ENCODE results near the gene COL25A1. TPM values are rescaled to one million over a fixed set of nuclear protein-coding genes. Genes with fewer than 3 reads are reported as not detected.

Gene COL25A1
- total RNA-seq, 1 donor from 2014 or later = 10.4 TPM

GRCh38 chr4:109296527-109296926 lies 5.9 kb downstream of the COL25A1 start:
- Mint-ChIP-seq H3K27me3 (ENCODE audit: low read depth, unreplicated experiment) (peaks cover 3% of the 10 kb centered on the region), H3K9me3 (ENCODE audit: unreplicated experiment) (no peaks in the 10 kb centered on the region), H3K27ac (ENCODE audit: unreplicated experiment) (no peak overlapping the region), H3K4me3 (ENCODE audit: unreplicated experiment) (no peak overlapping the region), H3K4me1 (ENCODE audit: low read depth, unreplicated experiment) (peaks cover 3% of the 10 kb centered on the region), H3K36me3 (ENCODE audit: low read depth, unreplicated experiment) (no peaks in the 10 kb centered on the region)
- H3K27ac ChIP-seq (ENCODE audit: low read depth, low read length) = no peak overlapping the region
- H4K20me1 ChIP-seq (ENCODE audit: insufficient read depth, low read length) = no peaks in the 10 kb centered on the region
- H3K27me3 ChIP-seq (ENCODE audit: insufficient read depth, low read length) = peaks cover 4% of the 10 kb centered on the region
- H3K79me2 ChIP-seq (ENCODE audit: insufficient read depth, low read length) = no peaks in the 10 kb centered on the region
- no peak overlapping the region for H3K9ac ChIP-seq (ENCODE audit: low read length)
- DNase-seq (ENCODE audit: low read depth) (peak; percentile 78), FAIRE-seq (no peak)
- H2AFZ ChIP-seq (ENCODE audit: low read depth, low read length) = no peak overlapping the region
- H3K4me3 ChIP-seq (ENCODE audit: insufficient read depth, low read depth, low read length) = no peak overlapping the region
- no peaks in the 10 kb centered on the region for H3K36me3 ChIP-seq (ENCODE audit: insufficient read depth, low read length)
- H3K4me2 ChIP-seq (ENCODE audit: low read length) = peak overlapping the region; percentile 6
- H3K4me1 ChIP-seq (ENCODE audit: insufficient read depth, low read length) = peaks cover 5% of the 10 kb centered on the region
- TF ChIP-seq CTCF (IDR thresholded peaks at IDR 0.05; ENCODE audit: insufficient read depth, low read depth, low read length) = no peak
- no peak for TF ChIP-seq EZH2 (IDR thresholded peaks at IDR 0.05; ENCODE audit: insufficient read depth, low read length)
- no peaks in the 10 kb centered on the region for H3K9me3 ChIP-seq (ENCODE audit: insufficient read depth, low read depth, low read length)

GRCh38 chr4:109295081-109295480 lies 7.4 kb downstream of the COL25A1 start:
- Histone ChIP-seq H2AFZ (ENCODE audit: low read depth, low read length) (no peak overlapping the region), H4K20me1 (ENCODE audit: insufficient read depth, low read length) (no peaks in the 10 kb centered on the region), H3K9ac (ENCODE audit: low read length) (no peak overlapping the region), H3K4me1 (ENCODE audit: insufficient read depth, low read length) (peaks cover 5% of the 10 kb centered on the region), H3K4me2 (ENCODE audit: low read length) (no peak overlapping the region), H3K79me2 (ENCODE audit: insufficient read depth, low read length) (no peaks in the 10 kb centered on the region), H3K4me3 (ENCODE audit: insufficient read depth, low read depth, low read length) (no peak overlapping the region), H3K36me3 (ENCODE audit: insufficient read depth, low read length) (no peaks in the 10 kb centered on the region), H3K27me3 (ENCODE audit: insufficient read depth, low read length) (no peaks in the 10 kb centered on the region), H3K9me3 (ENCODE audit: insufficient read depth, low read depth, low read length) (no peaks in the 10 kb centered on the region), H3K27ac (ENCODE audit: low read depth, low read length) (no peak overlapping the region)
- Mint-ChIP-seq H3K27ac (ENCODE audit: unreplicated experiment) (no peak overlapping the region), H3K36me3 (ENCODE audit: low read depth, unreplicated experiment) (no peaks in the 10 kb centered on the region), H3K4me1 (ENCODE audit: low read depth, unreplicated experiment) (peaks cover 3% of the 10 kb centered on the region), H3K9me3 (ENCODE audit: unreplicated experiment) (no peaks in the 10 kb centered on the region), H3K27me3 (ENCODE audit: low read depth, unreplicated experiment) (no peaks in the 10 kb centered on the region), H3K4me3 (ENCODE audit: unreplicated experiment) (no peak overlapping the region)
- TF ChIP-seq CTCF (IDR thresholded peaks at IDR 0.05; ENCODE audit: insufficient read depth, low read depth, low read length) (no peak), EZH2 (IDR thresholded peaks at IDR 0.05; ENCODE audit: insufficient read depth, low read length) (no peak)
- no peak for DNase-seq (ENCODE audit: low read depth)
- no peak for FAIRE-seq

- no peak overlapping the region for H3K9ac ChIP-seq (ENCODE audit: low read length)
Measured at GRCh38 chr4:109294468-109295020, 7.9 kb downstream of the COL25A1 start.

More at GRCh38 chr4:109294468-109295020, 7.9 kb downstream of the COL25A1 start:
- DNase-seq (ENCODE audit: low read depth) = peak; percentile 85
- Mint-ChIP-seq H3K4me3 (ENCODE audit: unreplicated experiment) (no peak overlapping the region), H3K27ac (ENCODE audit: unreplicated experiment) (no peak overlapping the region), H3K4me1 (ENCODE audit: low read depth, unreplicated experiment) (peaks cover 3% of the 10 kb centered on the region), H3K9me3 (ENCODE audit: unreplicated experiment) (no peaks in the 10 kb centered on the region), H3K36me3 (ENCODE audit: low read depth, unreplicated experiment) (no peaks in the 10 kb centered on the region), H3K27me3 (ENCODE audit: low read depth, unreplicated experiment) (no peaks in the 10 kb centered on the region)
- Histone ChIP-seq H3K4me2 (ENCODE audit: low read length) (peak overlapping the region; percentile 31), H2AFZ (ENCODE audit: low read depth, low read length) (no peak overlapping the region), H3K4me1 (ENCODE audit: insufficient read depth, low read length) (peaks cover 5% of the 10 kb centered on the region), H3K27me3 (ENCODE audit: insufficient read depth, low read length) (no peaks in the 10 kb centered on the region), H4K20me1 (ENCODE audit: insufficient read depth, low read length) (no peaks in the 10 kb centered on the region), H3K79me2 (ENCODE audit: insufficient read depth, low read length) (no peaks in the 10 kb centered on the region), H3K27ac (ENCODE audit: low read depth, low read length) (no peak overlapping the region), H3K36me3 (ENCODE audit: insufficient read depth, low read length) (no peaks in the 10 kb centered on the region), H3K4me3 (ENCODE audit: insufficient read depth, low read depth, low read length) (no peak overlapping the region), H3K9me3 (ENCODE audit: insufficient read depth, low read depth, low read length) (no peaks in the 10 kb centered on the region)
- no peak for FAIRE-seq
- TF ChIP-seq CTCF (IDR thresholded peaks at IDR 0.05; ENCODE audit: insufficient read depth, low read depth, low read length) = no peak
- no peak for TF ChIP-seq EZH2 (IDR thresholded peaks at IDR 0.05; ENCODE audit: insufficient read depth, low read length)

Measured in astrocyte (in vitro differentiated cells and primary cell).